UCSD-AML1 (cell line): Measurements from ENCODE around the gene PLPPR2.
"Not testable (repeated sequence)": the region's sequence is repeated elsewhere in the genome, so short reads cannot be mapped to it uniquely, and the experiment has no call there.

ENCODE experiments used
- DNase-seq: peaks from one replicate; lab custom pipeline; 2025; ENCODE audit not compliant: unreplicated experiment; lab: John Stamatoyannopoulos, UW

PLPPR2 gene

DNA sequence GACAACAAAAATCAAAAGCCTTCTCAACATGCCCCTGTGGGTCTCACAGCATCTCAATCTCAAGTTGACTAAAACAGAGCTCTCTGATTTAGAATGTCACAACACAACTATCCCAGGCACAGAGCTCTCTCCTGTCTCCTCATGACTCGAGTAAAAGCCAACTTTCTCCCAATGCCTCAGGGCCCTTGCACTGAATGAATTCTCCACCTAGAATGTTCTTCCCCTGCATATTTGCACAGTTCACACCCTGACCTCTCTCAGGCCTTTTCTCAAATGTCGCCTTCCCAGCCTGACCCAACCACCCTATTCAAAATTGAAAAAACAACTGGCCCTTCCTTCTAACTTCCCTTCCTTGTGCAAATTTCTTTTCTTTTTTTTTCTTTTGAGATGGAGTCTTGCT is 15.5 kb downstream of the PLPPR2 start:
- DNase-seq, result no peak

DNA sequence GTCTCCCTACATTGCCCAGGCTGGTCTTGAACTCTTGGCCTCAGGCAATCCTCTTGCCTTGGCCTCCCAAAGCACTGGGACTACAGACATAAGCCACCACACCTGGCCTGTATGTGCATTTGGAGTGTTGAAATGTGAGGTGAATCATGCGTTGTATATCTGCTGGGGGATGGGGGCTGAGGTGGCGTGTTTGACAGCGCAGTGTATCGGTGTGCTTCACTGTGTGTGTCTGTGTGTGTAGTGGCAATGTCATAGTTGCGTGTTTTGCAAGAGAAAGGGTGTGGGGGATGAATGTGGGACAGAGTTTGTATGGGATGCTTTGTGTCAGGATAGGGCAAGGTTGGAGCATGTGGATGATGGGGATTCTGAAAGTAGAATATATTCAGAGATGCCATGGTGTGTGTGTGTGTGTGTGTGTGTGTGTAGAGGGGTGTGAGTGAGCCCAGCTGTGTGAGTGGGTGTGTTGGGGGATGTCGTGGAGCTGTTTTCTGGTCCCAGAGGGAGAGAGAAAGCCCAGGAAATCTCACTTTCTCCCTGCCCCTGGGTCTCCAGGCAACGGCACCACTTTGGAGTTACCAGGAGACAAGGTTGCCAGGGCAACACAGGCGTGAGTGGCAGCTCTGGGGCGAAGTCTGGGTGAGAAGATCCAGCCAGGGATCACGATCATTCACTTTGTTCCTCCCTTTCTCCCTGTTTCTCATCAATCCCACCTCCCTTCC is 18.1 kb downstream of the PLPPR2 start:
- peak; percentile 27 for DNase-seq

DNA sequence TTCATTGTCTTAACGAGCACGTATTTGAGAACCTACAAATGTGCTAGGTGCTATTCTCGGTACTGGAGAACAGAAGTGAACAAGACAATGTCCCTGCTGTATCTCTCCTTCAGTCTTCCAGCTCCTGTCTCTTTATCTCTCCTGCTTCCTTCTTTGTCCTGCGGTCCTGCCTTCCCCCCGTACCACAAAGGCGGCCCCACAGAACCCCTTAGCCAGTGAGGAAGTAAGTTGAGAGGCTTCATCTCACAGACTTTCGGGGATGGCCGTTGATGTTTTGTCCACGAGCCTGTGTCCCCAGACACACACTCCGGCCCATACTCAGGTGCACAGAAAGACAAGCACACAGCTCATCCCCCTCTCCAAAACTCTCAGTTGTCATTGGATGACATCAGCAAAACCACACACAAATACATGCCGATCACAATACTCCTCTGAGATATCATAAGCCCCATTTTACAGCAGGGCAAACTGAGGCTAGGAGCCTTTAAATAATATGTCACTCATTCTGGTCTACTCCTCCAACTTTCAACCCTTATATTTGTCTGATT is 18.7 kb downstream of the PLPPR2 start:
- peak; percentile 32 for DNase-seq

DNA sequence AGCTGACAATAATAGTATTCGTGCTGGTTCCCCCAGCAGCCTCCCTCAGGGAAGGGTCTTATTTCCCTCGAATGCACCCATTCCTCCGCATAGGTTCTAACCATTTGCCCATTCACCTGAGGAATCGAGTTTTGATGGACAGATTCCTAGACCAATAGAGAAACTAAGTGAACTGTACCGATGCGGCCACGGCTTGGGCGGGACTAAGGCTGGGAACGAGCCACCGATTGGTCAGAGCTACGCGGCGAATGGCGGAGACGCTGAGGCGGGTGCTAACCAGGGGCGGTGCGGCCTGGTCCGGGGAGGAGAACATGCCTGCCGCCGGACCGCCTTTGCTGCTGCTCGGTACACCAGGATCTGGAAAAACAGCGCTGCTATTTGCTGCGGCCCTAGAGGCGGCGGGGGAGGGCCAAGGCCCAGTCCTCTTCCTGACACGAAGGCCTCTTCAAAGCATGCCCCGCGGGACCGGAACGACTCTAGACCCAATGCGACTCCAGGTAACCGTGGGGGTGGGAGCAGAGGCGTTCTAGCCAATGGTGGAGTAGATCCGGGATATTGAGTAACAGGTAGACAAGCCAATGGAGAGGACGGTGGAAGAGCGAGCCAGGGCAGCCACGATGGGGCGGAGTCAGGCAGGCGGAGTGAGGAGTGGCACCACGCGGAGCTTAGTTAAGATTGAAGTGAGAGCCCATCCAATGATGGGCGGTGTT is 19.4 kb downstream of the PLPPR2 start, which contains the start of gene SWSAP1:
Gene SWSAP1, plus strand, starts transcription at position 234 of the 710 bp plus-strand sequence. Its CDS starts 15 bp downstream, at position 249.
- DNase-seq, result peak; percentile 99

DNA sequence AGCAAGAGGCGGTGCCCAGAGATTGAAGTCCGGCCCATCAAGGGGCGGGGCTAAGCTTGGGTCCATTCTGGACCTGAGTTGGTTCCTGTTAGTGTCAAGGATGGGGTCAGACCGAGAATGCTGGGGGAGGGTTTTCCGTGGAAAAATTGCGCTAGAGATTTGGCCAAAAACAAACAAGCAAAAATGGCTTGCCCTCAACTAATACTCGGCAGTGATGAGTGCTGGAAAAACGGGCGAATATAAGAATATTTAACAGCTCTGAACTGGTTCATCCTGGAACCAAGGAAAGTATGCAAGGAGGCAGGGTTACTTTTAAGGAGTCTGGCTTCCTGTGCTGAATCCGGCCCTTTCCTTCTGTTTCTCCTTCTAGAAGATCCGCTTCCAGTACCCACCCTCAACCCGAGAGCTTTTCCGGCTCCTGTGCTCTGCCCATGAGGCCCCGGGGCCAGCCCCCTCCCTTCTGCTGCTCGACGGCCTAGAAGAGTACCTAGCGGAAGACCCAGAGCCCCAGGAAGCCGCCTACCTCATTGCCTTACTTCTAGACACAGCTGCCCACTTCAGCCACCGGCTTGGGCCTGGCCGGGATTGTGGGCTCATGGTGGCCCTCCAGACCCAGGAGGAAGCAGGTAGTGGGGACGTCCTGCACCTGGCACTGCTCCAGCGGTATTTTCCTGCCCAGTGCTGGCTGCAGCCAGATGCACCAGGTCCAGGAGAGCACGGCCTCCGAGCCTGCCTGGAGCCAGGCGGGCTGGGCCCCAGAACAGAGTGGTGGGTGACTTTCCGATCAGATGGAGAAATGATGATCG is 20.1 kb downstream of the PLPPR2 start:
- peak; percentile 80 for DNase-seq

DNA sequence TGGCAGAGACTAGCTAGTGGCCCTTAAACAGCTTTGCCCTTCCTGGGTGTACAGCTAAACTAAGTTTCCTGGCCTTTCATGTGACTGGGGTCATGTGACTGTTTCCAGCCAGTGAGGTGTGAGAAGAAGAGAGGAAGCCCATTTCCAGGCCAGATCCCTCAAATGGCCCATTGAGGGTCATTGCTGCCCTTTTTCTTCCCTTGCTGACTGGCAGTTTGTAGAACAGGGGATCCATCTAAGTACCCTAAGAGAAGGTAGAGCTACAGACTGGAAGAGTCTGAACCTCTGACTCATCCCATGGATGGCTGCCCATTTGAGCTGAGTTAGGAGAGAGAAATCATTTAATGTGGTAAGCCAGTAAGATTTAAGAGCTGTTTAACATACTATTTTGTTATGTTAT is 22.0 kb downstream of the PLPPR2 start:
- DNase-seq, result peak; percentile 26

DNA sequence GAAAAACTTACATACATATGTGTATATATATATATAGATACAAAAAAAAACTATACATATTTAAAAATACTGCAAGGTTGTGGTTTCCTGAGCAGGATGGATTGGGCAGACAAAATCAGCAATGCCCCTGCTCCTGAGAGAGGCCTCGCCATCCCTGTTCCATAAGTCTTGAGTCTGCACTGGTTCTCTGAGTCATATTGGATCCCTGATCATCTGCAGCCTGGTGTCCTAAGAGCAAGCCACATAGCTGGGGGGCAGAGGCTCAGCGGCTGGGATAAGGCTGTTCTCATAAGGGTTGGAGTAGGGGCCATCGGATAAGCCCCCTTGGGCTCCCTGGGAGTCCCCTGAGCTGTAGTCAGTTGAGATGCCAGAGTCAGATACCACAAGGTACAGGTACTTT is 22.5 kb downstream of the PLPPR2 start:
- no peak for DNase-seq

DNA sequence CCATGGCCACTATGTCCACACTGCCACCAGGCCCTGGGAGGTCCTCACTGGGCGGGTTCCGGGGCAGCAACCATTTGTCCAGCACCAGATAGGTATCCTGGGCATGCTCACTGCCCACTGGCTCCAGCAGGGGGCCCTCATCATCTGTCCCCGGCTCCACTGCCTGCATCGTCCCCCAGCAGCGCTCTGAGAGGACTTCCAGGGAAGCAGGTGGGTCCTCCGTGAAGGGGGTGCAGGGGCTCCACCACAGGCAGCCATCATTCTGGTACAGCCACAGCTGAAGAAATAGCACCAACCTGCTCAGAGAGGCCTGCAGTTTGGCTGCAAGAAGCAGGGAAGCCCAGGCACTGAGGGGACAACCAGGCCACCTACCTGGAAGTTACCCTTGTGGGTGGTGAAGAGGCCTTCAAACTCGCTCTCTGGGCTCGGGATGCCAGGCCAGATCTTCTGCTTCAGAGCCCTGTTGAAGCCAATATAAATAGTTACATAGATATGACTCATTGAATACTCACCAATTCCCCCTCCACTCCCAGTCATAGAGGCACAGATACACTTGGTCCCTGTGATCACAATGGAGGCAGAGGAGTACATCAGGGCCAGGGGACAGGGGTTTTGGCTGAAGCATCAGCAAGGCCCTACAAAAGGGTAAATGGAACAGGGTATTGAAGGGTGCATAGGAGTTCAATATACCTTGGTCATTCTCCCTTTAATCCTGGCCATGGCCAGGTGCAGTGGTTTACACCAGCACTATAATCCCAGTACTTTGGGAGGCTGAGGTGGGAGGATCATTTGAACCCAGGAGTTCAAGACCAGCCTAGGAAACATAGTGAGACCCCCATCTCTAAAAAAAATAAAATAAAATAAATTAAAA is 23.3 kb downstream of the PLPPR2 start:
- DNase-seq, result peak; percentile 55

DNA sequence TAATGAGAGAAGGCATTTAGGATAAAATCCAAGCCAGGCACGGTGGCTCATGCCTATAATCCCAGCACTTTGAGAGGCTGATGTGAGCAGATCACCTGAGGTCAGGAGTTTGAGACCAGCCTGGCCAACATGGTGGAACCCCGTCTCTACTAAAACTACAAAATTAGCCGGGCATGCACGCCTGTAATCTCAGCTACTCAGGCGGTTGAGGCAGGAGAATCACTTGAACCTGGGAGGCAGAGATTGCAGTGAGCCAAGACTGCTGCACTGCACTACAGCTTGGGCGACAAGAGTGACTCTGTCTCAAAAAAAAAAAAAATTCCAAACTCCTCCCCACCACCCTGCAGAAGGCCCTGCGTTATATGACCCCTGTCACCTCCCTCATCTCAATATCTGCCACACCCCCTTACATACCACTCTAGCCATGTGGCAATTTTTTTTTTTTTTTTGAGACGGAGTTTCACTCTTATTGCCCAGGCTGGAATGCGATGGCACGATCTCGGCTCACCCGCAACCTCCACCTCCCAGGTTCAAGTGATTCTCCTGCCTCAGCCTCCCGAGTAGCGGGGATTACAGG is 24.1 kb downstream of the PLPPR2 start:
- DNase-seq, result not testable (repeated sequence)

DNA sequence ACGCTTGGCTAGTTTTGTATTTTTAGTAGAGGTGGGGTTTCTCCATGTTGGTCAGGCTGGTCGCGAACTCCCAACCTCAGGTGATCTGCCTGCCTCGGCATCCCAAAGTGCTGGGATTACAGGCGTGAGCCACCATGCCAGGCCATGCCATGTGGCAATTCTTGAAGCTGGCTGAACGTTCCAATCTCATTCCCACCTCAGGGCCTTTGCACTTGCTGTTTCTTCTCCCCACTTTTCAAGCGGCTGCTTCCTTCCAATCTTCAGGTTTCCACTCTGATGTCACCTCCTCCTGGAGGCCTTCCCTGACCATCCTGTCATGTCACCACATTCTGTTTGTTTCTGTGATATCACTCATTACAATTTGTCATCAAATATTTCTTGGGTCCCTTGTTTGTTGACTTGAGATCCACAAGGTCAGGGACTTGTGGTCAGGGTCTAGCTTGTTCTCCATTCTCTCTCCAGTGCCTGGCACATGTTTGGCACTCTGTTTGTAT is 24.7 kb downstream of the PLPPR2 start:
- DNase-seq, result no peak

DNA sequence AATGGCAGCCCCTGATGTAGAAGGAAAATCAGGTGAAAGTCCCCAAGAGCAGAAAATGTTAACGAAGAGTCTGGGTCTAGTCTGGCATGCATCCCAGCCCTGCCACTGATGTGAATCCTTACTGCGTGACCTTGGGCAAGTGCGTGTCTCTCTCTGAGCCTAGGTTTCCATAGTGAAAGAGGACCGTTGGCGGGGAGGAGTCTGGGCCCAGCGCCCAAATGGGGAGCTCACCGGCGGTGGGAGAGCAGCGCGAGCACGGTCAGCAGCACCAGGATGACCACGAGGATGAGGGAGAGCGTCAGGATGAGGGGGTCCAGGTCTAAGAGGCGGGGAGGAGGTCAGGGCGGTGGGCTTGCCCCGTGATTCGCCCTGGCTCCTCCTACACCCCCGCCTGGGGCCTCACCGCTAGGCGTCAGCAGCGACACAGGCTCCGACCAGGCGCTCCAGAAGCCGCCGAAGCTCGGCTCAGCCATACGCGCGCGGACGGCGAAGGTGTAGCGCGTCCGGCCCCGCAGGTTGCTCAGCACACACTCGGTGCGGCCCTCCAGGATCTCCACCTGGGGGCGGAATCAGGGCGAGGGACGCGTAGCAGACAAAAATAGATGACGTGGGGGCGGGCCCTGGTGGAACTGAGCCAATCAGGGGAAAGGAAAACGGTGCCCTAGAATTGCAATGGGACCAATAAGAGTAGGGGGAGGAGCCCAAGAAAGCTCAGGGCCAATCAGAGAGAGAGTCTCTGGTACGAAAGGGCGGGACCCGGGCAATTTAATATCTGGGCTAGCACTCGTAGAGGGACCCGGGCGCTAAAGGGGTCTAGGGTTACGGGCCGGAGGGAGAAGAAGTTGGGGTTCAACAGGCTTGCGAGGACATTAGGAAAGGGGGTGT is 25.7 kb downstream of the PLPPR2 start:
- DNase-seq, result peak; percentile 90

DNA sequence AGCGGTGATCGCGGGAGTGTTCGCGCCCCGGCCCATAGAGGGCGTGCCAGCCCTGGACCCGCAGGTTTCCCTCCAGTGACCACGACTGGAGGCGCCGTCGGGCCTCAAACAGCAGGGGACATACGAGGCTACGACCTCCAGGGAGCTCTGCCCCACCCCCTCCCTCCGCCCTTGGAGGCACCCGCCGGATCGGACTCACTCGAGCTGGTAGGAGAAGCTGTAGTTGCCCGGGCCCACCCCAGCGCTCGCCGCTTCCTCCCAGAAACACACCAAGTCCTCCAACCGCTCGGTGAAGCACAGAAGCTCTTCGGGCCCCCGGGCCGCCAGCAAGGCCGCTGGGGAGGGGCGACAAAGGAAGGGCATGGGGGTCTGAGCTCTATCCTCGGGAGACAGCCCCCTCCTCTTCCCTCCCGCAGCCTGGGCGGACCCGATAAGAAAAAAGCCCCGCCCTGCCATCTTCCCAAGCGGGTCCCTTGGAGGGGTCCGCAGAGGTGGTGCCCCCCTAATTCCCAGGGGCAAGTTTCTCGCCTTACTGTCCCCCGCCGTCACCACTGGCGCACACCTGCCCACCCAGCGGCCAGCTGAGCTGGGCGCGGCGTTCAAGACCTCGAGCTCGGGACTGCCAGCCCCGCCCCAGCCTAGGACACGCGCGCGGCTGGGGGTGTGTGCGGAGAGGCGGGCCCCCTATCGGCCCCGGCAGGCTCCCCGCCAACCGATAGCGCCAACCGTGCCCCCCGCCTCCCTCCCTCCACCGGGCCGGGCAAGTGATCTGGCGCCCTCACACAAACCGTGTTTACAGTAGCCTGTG is 27.9 kb downstream of the PLPPR2 start:
- peak; percentile 77 for DNase-seq

DNA sequence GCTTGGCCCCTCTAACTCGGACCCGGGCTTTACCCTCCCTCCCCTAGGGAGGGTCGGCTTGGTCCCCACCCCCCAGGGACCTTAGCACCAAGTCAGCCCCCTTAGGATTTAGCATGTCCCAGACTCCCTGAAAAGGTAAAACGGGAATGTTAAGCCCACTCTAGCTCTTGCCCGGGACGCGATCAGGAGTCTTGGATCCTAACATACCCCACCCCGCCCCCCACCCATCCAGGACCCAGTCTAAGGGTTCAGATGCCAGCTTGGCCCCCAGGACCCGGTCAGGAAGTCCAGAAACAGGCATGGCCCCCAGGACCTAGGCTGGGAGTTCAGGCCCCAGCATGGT is 28.4 kb downstream of the PLPPR2 start:
- no peak for DNase-seq

DNA sequence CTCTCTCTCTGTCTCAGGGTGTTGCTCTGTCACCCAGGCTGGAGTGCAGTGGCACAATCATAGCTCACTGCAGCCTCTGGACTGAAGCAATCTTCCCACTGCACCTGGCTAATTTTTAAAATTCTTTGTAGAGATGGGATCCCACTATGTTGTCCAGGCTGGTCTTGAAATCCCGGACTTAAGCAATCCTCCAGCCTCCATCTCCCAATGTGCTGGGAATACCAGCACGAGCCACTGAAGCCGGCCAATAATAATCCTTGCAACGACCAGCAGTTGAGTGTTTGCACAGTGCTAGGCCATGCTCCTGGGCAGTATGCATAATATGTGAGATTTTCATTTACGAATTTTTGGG is 29.5 kb downstream of the PLPPR2 start:
- no peak for DNase-seq

DNA sequence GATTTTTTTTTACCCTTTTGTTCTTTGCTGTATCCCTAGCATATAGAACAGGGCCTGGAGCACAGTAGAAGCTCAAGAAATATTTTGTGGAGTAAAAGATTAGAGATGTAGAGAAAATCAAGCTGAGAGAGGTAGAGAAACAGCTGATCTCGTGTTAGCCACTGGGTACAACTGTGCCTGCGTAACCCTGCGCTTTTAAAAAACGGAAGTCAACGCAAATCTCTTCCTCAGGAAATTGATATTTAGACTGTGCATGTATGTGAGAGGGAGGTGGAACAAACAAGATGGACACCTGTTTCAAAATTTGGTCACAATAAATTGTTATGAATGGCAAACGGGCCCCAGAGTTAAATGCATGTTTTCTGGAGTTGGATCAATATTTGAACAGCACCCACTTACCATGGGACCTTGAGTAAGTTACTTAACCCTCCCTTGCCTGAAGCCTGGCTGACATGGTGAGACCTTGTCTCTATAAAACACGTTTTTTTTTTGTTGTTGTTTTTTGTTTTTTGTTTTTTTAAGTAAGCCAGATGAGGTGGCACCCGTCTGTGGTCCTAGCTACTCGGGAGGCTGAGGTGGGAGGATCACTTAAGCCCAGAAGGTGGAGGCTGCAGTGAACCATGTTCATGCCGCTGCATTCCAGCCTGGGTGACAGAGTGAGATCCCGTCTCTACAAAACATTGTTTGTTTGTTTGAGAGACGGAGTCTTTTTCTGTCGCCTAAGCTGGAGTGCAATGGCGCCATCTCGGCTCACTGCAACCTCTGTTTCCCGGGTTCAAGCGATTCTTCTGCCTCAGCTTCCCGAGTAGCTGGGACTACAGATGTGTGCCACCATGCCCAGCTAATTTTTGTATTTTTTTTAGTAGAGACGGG is 32.2 kb downstream of the PLPPR2 start:
- DNase-seq, result no peak

DNA sequence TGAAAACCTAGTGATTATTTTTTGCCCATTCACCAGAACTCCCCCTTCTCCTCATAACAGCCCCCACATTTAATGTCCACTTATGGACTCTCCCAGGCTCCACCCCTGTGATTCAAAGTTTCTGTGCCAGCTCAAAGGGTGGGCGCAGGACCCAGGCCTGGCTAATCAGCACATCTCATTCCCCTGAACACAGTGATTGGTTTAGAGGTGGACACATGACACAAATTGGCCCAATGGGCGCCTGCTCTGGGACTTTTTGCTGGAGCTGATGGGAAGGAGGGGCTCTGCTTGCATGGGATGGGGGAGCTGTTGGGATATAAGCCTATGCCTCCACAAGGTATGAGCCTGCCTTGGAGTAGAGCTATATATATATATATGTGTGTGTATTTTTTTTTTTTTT is 35.1 kb downstream of the PLPPR2 start:
- no peak for DNase-seq

DNA sequence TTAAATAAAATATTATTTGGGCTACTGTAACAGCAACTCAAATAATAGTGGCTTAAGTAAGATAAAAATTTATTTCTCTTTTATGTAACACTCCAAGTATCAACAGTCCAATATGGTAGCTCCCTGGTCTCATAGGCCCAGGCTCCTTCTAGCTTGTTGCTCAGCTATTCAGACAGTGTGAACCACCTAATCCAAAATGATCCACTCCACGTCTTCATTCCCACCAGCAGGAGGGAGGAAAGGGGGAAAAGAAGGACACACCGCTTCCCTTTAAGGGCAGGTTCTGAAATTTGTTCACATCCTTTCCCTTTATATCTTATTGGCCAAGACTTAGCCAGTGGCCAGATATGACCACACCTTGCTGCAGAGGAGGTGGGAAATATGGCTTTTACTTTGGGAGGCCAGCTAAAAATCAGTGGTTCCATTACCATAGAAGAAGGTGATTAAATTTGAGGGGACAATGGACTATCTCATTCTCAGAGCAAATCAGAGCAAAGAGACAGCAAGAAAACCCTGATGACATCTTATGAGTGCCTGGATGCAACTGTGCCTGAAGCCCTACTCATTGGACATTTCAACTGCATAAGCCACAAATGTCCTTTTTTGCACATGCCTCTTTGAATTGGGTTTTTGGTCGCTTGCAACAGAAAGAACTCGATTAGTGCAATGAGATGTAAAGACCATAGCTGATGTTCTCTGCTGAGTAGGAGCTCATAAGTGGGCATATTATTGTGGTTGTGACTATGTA is 35.9 kb downstream of the PLPPR2 start:
- no peak for DNase-seq
